K562 (cell line): Measurements from ENCODE around the gene KLC3. TPM values are rescaled to one million over a fixed set of nuclear protein-coding genes. Genes with fewer than 3 reads are reported as not detected.
A peak's percentile ranks its signal among the peaks of the same experiment; 100 is the strongest.

Experiments used
- BHLHE40 ChIP-seq: IDR thresholded peaks from 2 replicates; pipeline ENCODE4 v1.6.1; 2011; ENCODE audit warnings: low read length, improper control_type of control experiment
- CREB3 ChIP-seq: fragments of 450-650 bp; conservative IDR thresholded peaks from 2 replicates; pipeline ENCODE4 v1.6.1; 2016; ENCODE audit warnings: missing genetic modification characterization, low read depth, mild to moderate bottlenecking, missing compliant biosample characterization, moderate library complexity
- ETS1 ChIP-seq: conservative IDR thresholded peaks from 2 replicates; pipeline ENCODE4 v1.6.1; 2011; ENCODE audit warnings: low read depth, mild to moderate bottlenecking, low read length; ENCODE audit not compliant: control insufficient read depth
- KLF1 ChIP-seq: fragments of 450-650 bp; IDR thresholded peaks from 2 replicates; pipeline ENCODE4 v1.6.1; 2016; ENCODE audit warnings: missing genetic modification characterization, missing compliant biosample characterization
- KLF13 ChIP-seq: fragments of 450-650 bp; IDR thresholded peaks from 2 replicates; pipeline ENCODE4 v1.6.1; 2016; ENCODE audit warnings: missing genetic modification characterization, low read depth, mild to moderate bottlenecking, missing compliant biosample characterization, moderate library complexity, borderline replicate concordance
- NFIX ChIP-seq: fragments of 250-450 bp; sonication (Bioruptor Pico); IDR thresholded peaks from 2 replicates; pipeline ENCODE4 v1.4.0; 2020; ENCODE audit warnings: low read depth, mild to moderate bottlenecking, moderate library complexity
- POLR2H ChIP-seq: IDR thresholded peaks from 2 replicates; pipeline ENCODE4 v1.6.1; 2016; ENCODE audit warnings: missing genetic modification characterization, low read depth, mild to moderate bottlenecking, control low read depth, missing compliant biosample characterization, moderate library complexity
- PPARD ChIP-seq: fragments of 250-450 bp; sonication (Bioruptor Pico); IDR thresholded peaks from 2 replicates; pipeline ENCODE4 v1.8.0; 2022; ENCODE audit warnings: inconsistent platforms, mild to moderate bottlenecking, moderate library complexity
- RBFOX2 ChIP-seq: fragments of 200-400 bp; formaldehyde crosslinking; IDR thresholded peaks from 2 replicates; pipeline ENCODE4 v1.6.1; 2017; ENCODE audit warnings: low read depth, mild to moderate bottlenecking, low read length, moderate library complexity
- SAFB ChIP-seq: fragments of 200-400 bp; formaldehyde crosslinking; IDR thresholded peaks from 2 replicates; pipeline ENCODE4 v1.6.1; 2017; ENCODE audit warnings: low read depth, low read length, borderline replicate concordance
- SAP30 ChIP-seq: fragments of 200-600 bp; sonication (generic); IDR thresholded peaks from 2 replicates; pipeline ENCODE4 v1.6.1; 2012; ENCODE audit warnings: borderline replicate concordance, low read depth, mild to moderate bottlenecking, moderate library complexity, low read length, control low read depth, inconsistent platforms; ENCODE audit not compliant: insufficient read depth, poor library complexity, severe bottlenecking
- SRSF1 ChIP-seq: fragments of 200-400 bp; formaldehyde crosslinking; IDR thresholded peaks from 2 replicates; pipeline ENCODE4 v1.6.1; 2017; ENCODE audit warnings: mild to moderate bottlenecking, low read depth, low read length, moderate library complexity
- STAT6 ChIP-seq: sonication (generic); formaldehyde crosslinking; IDR thresholded peaks from 2 replicates; pipeline ENCODE4 v1.8.1; 2023; ENCODE audit warnings: mild to moderate bottlenecking, missing genetic modification reagents
- TCF3 ChIP-seq: sonication (generic); formaldehyde crosslinking; IDR thresholded peaks from 2 replicates; pipeline ENCODE4 v1.4.0; 2020; ENCODE audit warnings: mild to moderate bottlenecking, missing genetic modification reagents
- TSC22D4 ChIP-seq: fragments of 450-650 bp; IDR thresholded peaks from 2 replicates; pipeline ENCODE4 v1.6.1; 2016; ENCODE audit warnings: missing genetic modification characterization, missing biosample characterization, control low read depth
- ZBED1 ChIP-seq: IDR thresholded peaks from 2 replicates; pipeline ENCODE4 v1.6.1; 2014
- ZBTB8A ChIP-seq: fragments of 450-650 bp; IDR thresholded peaks from 2 replicates; pipeline ENCODE4 v1.6.1; 2018; ENCODE audit warnings: mild to moderate bottlenecking, moderate library complexity; ENCODE audit not compliant: partially characterized antibody
- ZEB2 ChIP-seq: fragments of 450-650 bp; IDR thresholded peaks from 2 replicates; pipeline ENCODE4 v1.6.1; 2016
- ZKSCAN1 ChIP-seq: fragments of 150-350 bp; IDR thresholded peaks from 2 replicates; pipeline ENCODE4 v1.6.1; 2016; ENCODE audit warnings: low read depth, low read length
- ZNF277 ChIP-seq: fragments of 250-450 bp; sonication (Bioruptor Pico); IDR thresholded peaks from 2 replicates; pipeline ENCODE4 v1.8.0; 2022; ENCODE audit warnings: inconsistent platforms, mild to moderate bottlenecking, moderate library complexity, borderline replicate concordance
- ZNF511 ChIP-seq: sonication (generic); formaldehyde crosslinking; IDR thresholded peaks from 2 replicates; pipeline ENCODE4 v1.8.0; 2022; ENCODE audit warnings: mild to moderate bottlenecking, missing genetic modification reagents
- polyA plus RNA-seq, 8 experiments: library from polyadenylated mRNA; depleted of rRNA in 4 of 8; stranded (reverse) in 5 of 8; unstranded in 3 of 8; fragments of >200 nt; fragmentation: Nextera tagmentation in 2 of 8; fragmentation: Illumina TruSeq in 1 of 8; extraction: Ambion mirVana in 2 of 8; extraction: Trizol in 1 of 8; gene quantifications; 2 replicates each; pipeline versions ENCODE4 v1.2.1 to v1.2.3, GENCODE V29; 2011 to 2014; ENCODE audit warnings: inconsistent platforms in 1 of 8, missing spikeins in 1 of 8
- total RNA-seq, 7 experiments: library from RNA; depleted of rRNA in 6 of 7; stranded (reverse); fragments of >200 nt in 6 of 7; fragmentation: Illumina TruSeq in 2 of 7; extraction: Trizol in 2 of 7; gene quantifications; 2 replicates each; pipeline versions ENCODE4 v1.2.1 to v1.2.3, GENCODE V29; 2011 to 2021; ENCODE audit warnings: low replicate concordance in 1 of 7

Gene KLC3
- total and polyA plus RNA-seq, 9 of the 15 experiments (the other 6 are each of a cell fraction or from before 2014, with no cell fraction given), result 0.03 to 1.2 (median 0.59) TPM; not detected in 3

- TF ChIP-seq ZNF277 (CRISPR knock-in tag) (no peak), KLF1 (tag) (no peak), NFIX (CRISPR knock-in tag) (no peak), SAFB (peak; percentile 46; the same call in 1 of the 2 replicates), ETS1 (0 out of 2 replicates have a peak, but pooled peaks have one; percentile 41), RBFOX2 (peak; percentile 41; the same call in 1 of the 2 replicates), TCF3 (0 out of 2 replicates have a peak, but pooled peaks have one; percentile 5), ZNF511 (CRISPR knock-in tag) (no peak), TSC22D4 (no peak), ZBED1 (no peak), CREB3 (no peak), STAT6 (CRISPR knock-in tag) (no peak), SRSF1 (no peak), BHLHE40 (peak; percentile 76), PPARD (CRISPR knock-in tag) (no peak), ZKSCAN1 (no peak), POLR2H (tag) (no peak), ZBTB8A (no peak), SAP30 (no peak), KLF13 (tag) (peak; percentile 36; the same call in 1 of the 2 replicates), ZEB2 (0 out of 2 replicates have a peak, but pooled peaks have one; percentile 37)
Measured at GRCh38 chr19:45340232-45340898, at the start of gene KLC3 (continued).
